Caco-2 (cell line): Measurements from ENCODE around the gene IL32. TPM values are rescaled to one million over a fixed set of nuclear protein-coding genes. Genes with fewer than 3 reads are reported as not detected.

Source experiments
- BruUV-seq: library from RNA; stranded (reverse); fragments of 400-500 nt; replicated peaks from 2 replicates; lab custom pipeline; 2021; lab: Mats Ljungman, UMichigan
- CTCF ChIA-PET: fragments of 300-600 bp; sonication (Branson Sonifier 250); formaldehyde crosslinking; loops from one replicate; lab custom pipeline; 2022; ENCODE audit warnings: antibody characterized with exemption; lab: Charles Lee
- POLR2A ChIA-PET: fragments of 300-600 bp; sonication (Branson Sonifier 250); formaldehyde crosslinking; loops from one replicate; lab custom pipeline; 2022; ENCODE audit warnings: antibody characterized with exemption; lab: Charles Lee
- DNase-seq, 2 experiments: peaks; one replicate each; pipeline versions ENCODE4 v3.0.0 to v3.0.0-alpha.2; 2020 to 2022
- H3K27me3 ChIP-seq: replicated peaks from 2 replicates; pipeline ENCODE4 v1.6.0; 2011; ENCODE audit warnings: low read length; ENCODE audit not compliant: control insufficient read depth, insufficient read depth
- H3K36me3 ChIP-seq: 2 replicates; pipeline ENCODE4 v1.5.1; 2011; ENCODE audit warnings: low read length; ENCODE audit not compliant: control insufficient read depth, insufficient read depth
- H3K4me1 ChIP-seq: fragments of 250-450 bp; sonication (Bioruptor Pico); 2 replicates; pipeline ENCODE4 v1.5.1; 2020; ENCODE audit warnings: mild to moderate bottlenecking
- H3K4me3 ChIP-seq: 2 replicates; pipeline ENCODE4 v1.5.1; 2011; ENCODE audit warnings: low read depth, mild to moderate bottlenecking, control low read depth, low read length
- H3K9me3 ChIP-seq: fragments of 250-450 bp; sonication (Bioruptor Pico); 2 replicates; pipeline ENCODE4 v1.5.1; 2020; ENCODE audit warnings: mild to moderate bottlenecking, moderate library complexity
- H3K27ac Mint-ChIP-seq: one replicate; pipeline ENCODE4 v1.8.0; 2022; ENCODE audit warnings: mixed read lengths; ENCODE audit not compliant: unreplicated experiment
- H3K27me3 Mint-ChIP-seq: one replicate; pipeline ENCODE4 v1.8.0; 2022; ENCODE audit warnings: mixed read lengths; ENCODE audit not compliant: insufficient read depth, unreplicated experiment
- H3K36me3 Mint-ChIP-seq: one replicate; pipeline ENCODE4 v1.8.0; 2022; ENCODE audit warnings: mild to moderate bottlenecking, mixed read lengths; ENCODE audit not compliant: insufficient read depth, unreplicated experiment
- H3K4me1 Mint-ChIP-seq: one replicate; pipeline ENCODE4 v1.8.0; 2022; ENCODE audit warnings: low read depth, mixed read lengths; ENCODE audit not compliant: unreplicated experiment
- H3K4me3 Mint-ChIP-seq: one replicate; pipeline ENCODE4 v1.8.0; 2022; ENCODE audit warnings: mild to moderate bottlenecking, moderate library complexity, mixed read lengths; ENCODE audit not compliant: unreplicated experiment
- H3K9me3 Mint-ChIP-seq: one replicate; pipeline ENCODE4 v1.8.0; 2022; ENCODE audit warnings: mixed read lengths; ENCODE audit not compliant: unreplicated experiment
- intact Hi-C: fragments of 100-400 bp; cut with micrococcal nuclease; formaldehyde crosslinking; loops from one replicate; pipeline ENCODE4 v1.10.0; 2022; ENCODE audit not compliant: unreplicated experiment
- total RNA-seq: library from RNA; stranded (reverse); gene quantifications from 2 replicates; pipeline ENCODE4 v1.2.3, GENCODE V29; 2022
- TF ChIP-seq, protein P1 (sequence below), 2 experiments: fragments of 200-600 bp in 1 of 2; IDR thresholded peaks; 1 replicate in 1 of 2; 2 replicates in 1 of 2; pipeline versions ENCODE4 v1.5.1 to v1.8.0; 2011 to 2022; ENCODE audit warnings: antibody characterized with exemption in 1 of 2, control low read depth in 1 of 2, inconsistent platforms in 1 of 2, low read depth in 1 of 2, low read length in 1 of 2, mild to moderate bottlenecking in 1 of 2, moderate library complexity in 1 of 2; ENCODE audit not compliant: insufficient read depth in 1 of 2, severe bottlenecking in 1 of 2, unreplicated experiment in 1 of 2

IL32 gene
- total RNA-seq, 1 experiment from 2014 or later = 149 TPM

DNA sequence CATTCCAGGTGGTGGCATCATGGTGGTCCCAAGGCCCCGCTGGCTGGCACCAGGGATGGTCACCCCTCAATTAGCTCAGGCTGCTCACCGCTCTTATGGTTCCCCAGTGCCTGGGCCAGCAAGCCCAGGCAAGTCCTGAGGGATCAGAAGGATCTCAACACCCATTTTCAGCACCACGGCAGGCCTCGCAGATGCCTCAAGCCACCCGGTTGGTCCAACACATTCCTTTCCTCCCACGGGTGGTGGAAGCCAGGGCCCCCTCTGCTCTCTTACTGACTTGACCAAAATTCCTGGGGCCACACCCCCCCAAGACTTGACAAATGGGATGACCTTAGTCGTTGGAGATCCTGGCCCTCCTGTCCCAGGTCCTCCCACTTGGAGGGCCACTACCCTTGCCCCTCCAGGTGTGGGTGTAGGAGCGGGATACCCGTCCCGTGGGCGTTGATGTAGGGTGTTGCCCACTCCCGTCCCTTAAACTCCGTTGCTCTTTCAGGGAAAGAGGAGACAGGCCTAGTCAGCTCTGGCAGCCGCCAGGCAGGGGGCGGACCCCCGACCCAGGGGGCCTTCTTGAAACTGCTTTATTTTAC, 52.9 kb downstream of the IL32 start:
- Mint-ChIP-seq H3K9me3 (no peaks in the 10 kb centered on the region), H3K36me3 (peaks cover 19% of the 10 kb centered on the region)
- POLR2A ChIA-PET = no interaction called here

DNA sequence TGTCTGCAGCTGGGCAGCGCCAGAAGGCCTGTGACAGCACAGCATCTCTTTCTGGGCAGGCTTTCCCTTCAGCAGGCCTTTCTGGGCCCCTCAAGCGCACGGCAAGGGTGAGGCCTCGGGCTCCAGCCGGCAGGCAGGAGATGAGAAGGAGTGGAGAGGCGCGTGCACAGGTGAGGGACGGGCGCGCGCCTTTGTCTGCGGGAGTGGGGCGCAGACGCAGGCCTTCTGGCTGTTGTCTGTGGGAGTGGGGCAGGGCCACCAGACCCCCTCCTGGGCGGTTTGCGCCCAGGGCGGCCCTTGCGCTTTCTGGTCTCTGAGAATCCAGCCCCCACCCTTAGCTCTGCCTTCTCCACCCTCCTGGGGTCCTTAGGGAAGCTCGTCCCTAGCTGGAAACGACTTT, 53.4 kb downstream of the IL32 start:
- intact Hi-C loops = no loop called here
- Histone ChIP-seq H3K27me3 (no peaks in the 10 kb centered on the region), H3K36me3 (no peaks in the 10 kb centered on the region), H3K4me3 (no peak overlapping the region), H3K9me3 (no peaks in the 10 kb centered on the region), H3K4me1 (peaks cover 4% of the 10 kb centered on the region; the same call in 1 of the 2 replicates)
- Mint-ChIP-seq H3K27ac (no peak overlapping the region), H3K27me3 (no peaks in the 10 kb centered on the region), H3K36me3 (peaks cover 20% of the 10 kb centered on the region), H3K4me1 (peaks cover 6% of the 10 kb centered on the region), H3K9me3 (no peaks in the 10 kb centered on the region), H3K4me3 (no peak overlapping the region)
- BruUV-seq = no TSS peak
- POLR2A ChIA-PET = interaction anchor here (0.7 kb wide), 1 partner anchor 54 kb away, joined by 3 read pairs; the partner anchor contains the start of gene IL32
- no peak for DNase-seq
- CTCF ChIA-PET = interaction anchor here (1.3 kb wide), 1 partner anchor 11 kb away, joined by 4 read pairs; no protein-coding TSS in a partner anchor
- TF ChIP-seq, protein P1, sequence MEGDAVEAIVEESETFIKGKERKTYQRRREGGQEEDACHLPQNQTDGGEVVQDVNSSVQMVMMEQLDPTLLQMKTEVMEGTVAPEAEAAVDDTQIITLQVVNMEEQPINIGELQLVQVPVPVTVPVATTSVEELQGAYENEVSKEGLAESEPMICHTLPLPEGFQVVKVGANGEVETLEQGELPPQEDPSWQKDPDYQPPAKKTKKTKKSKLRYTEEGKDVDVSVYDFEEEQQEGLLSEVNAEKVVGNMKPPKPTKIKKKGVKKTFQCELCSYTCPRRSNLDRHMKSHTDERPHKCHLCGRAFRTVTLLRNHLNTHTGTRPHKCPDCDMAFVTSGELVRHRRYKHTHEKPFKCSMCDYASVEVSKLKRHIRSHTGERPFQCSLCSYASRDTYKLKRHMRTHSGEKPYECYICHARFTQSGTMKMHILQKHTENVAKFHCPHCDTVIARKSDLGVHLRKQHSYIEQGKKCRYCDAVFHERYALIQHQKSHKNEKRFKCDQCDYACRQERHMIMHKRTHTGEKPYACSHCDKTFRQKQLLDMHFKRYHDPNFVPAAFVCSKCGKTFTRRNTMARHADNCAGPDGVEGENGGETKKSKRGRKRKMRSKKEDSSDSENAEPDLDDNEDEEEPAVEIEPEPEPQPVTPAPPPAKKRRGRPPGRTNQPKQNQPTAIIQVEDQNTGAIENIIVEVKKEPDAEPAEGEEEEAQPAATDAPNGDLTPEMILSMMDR (IDR thresholded peaks at IDR 0.05; ENCODE audit: insufficient read depth in 1 of 2, low read depth in 1 of 2, low read length in 1 of 2, severe bottlenecking in 1 of 2, unreplicated experiment in 1 of 2) = no peak

More for the DNA sequence above, 52.9 kb downstream of the IL32 start:
- H3K4me3 ChIP-seq = no peak overlapping the region
- H3K36me3 ChIP-seq = no peaks in the 10 kb centered on the region
- no peaks in the 10 kb centered on the region for H3K27me3 Mint-ChIP-seq
- H3K4me3 Mint-ChIP-seq = no peak overlapping the region
- no TSS peak for BruUV-seq
- no peak for DNase-seq
- no peaks in the 10 kb centered on the region for H3K9me3 ChIP-seq
- TF ChIP-seq, protein P1 (IDR thresholded peaks at IDR 0.05; ENCODE audit: insufficient read depth in 1 of 2, low read depth in 1 of 2, low read length in 1 of 2, severe bottlenecking in 1 of 2, unreplicated experiment in 1 of 2) = no peak
- intact Hi-C loops = no loop called here
- H3K27me3 ChIP-seq = no peaks in the 10 kb centered on the region
- H3K4me1 ChIP-seq = no peaks in the 10 kb centered on the region
- no peak overlapping the region for H3K27ac Mint-ChIP-seq
- peaks cover under 1% of the 10 kb centered on the region for H3K4me1 Mint-ChIP-seq
- CTCF ChIA-PET = interaction anchor here (1.3 kb wide), 1 partner anchor 11 kb away, joined by 4 read pairs; no protein-coding TSS in a partner anchor

Other genes with a start within 250 kb of the IL32 start
- gene PRSS21, start 248.4 kb upstream of the IL32 start, total RNA-seq = not detected in 2 replicates
- gene ZG16B, start 235.3 kb upstream of the IL32 start, total RNA-seq = 0.34 TPM in 1 of 2 replicates, not detected in the other
- 131 TPM in 2 replicates for gene PRSS22, start 207.5 kb upstream of the IL32 start, total RNA-seq
- gene FLYWCH2, start 182.4 kb upstream of the IL32 start, total RNA-seq = 26.0 and 28.7 TPM in 2 replicates
- 23.3 and 27.9 TPM in 2 replicates for gene FLYWCH1, start 153.7 kb upstream of the IL32 start, total RNA-seq
- 1.9 and 2.2 TPM in 2 replicates for gene KREMEN2, start 101.4 kb upstream of the IL32 start, total RNA-seq
- 12.0 and 13.4 TPM in 2 replicates for gene PAQR4, start 96.3 kb upstream of the IL32 start, total RNA-seq
- gene PKMYT1, start 85.2 kb upstream of the IL32 start, total RNA-seq = 63.3 and 73.7 TPM in 2 replicates
- gene CLDN9, start 52.7 kb upstream of the IL32 start, total RNA-seq = 0.79 and 0.91 TPM in 2 replicates
- 9.0 and 12.9 TPM in 2 replicates for gene CLDN6, start 47.5 kb upstream of the IL32 start, total RNA-seq
- gene TNFRSF12A, start 45.3 kb upstream of the IL32 start, total RNA-seq = 62.5 and 66.4 TPM in 2 replicates
- gene HCFC1R1, start 41.7 kb upstream of the IL32 start, total RNA-seq = 40.8 and 44.9 TPM in 2 replicates
- gene THOC6, start 41.6 kb upstream of the IL32 start, total RNA-seq = 46.0 and 48.0 TPM in 2 replicates
- 10.6 and 11.1 TPM in 2 replicates for gene BICDL2, start 28.7 kb upstream of the IL32 start, total RNA-seq
- 0.11 and 0.14 TPM in 2 replicates for gene MMP25, start 19.1 kb upstream of the IL32 start, total RNA-seq
- not detected in 2 replicates for gene ZSCAN10, start 33.7 kb downstream of the IL32 start, total RNA-seq
- 10.3 and 13.5 TPM in 2 replicates for gene ZNF205, start 46.9 kb downstream of the IL32 start, total RNA-seq
- 5.3 and 5.5 TPM in 2 replicates for gene ZNF213, start 69.4 kb downstream of the IL32 start, total RNA-seq
- not detected in 2 replicates for gene OR1F1, start 122.6 kb downstream of the IL32 start, total RNA-seq
- gene ZNF200, start 169.5 kb downstream of the IL32 start, total RNA-seq = 11.3 and 12.1 TPM in 2 replicates
- gene MEFV, start 191.0 kb downstream of the IL32 start, total RNA-seq = not detected in 2 replicates
- gene ZNF263, start 217.9 kb downstream of the IL32 start, total RNA-seq = 37.0 and 37.4 TPM in 2 replicates
- gene TIGD7, start 239.8 kb downstream of the IL32 start, total RNA-seq = 3.7 and 5.2 TPM in 2 replicates
- 28.4 and 29.1 TPM in 2 replicates for gene ZNF75A, start 239.9 kb downstream of the IL32 start, total RNA-seq